A172 (cell line): Measurements from ENCODE around the gene PDZD2. TPM values are rescaled to one million over a fixed set of nuclear protein-coding genes. Genes with fewer than 3 reads are reported as not detected.
"Not testable (repeated sequence)": the region's sequence is repeated elsewhere in the genome, so short reads cannot be mapped to it uniquely, and the experiment has no call there.

ENCODE experiments used
- DNase-seq: peaks from one replicate; pipeline ENCODE4 v3.0.0-alpha.2; 2015; ENCODE audit warnings: low spot score
- total RNA-seq: library from RNA; depleted of rRNA; stranded (reverse); fragments of >200 nt; shearing (Covaris generic); gene quantifications from 2 replicates; pipeline ENCODE4 v1.2.3, GENCODE V29; 2014

The PDZD2 gene
- total RNA-seq, 1 experiment from 2014 or later: 0.16 TPM

- DNase-seq: no peak
These were observed 365.1 kb downstream of the PDZD2 start for GRCh38 chr5:32003981-32004380.

GRCh38 chr5:32004404-32004803 lies 365.5 kb downstream of the PDZD2 start:
- no peak for DNase-seq

DNA sequence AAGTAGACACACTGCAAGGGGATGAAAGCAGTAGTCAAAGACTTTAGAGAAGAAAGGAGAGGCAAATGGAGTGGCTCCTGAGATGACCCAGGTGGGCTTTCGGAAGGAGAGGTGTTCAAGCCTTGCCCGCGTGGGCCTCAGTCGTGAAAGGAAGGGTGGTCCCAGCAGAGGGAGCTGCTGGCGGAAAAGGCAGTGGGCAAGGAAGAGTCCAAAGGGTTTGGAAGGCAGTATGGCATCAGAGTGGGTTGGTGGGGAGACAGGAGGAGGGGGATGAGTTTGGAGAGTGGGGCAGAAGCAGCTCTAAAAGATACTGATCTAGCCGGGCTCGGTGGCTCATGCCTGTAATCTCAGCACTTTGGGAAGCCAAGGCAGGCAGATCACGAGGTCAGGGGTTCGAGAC lies 369.8 kb downstream of the PDZD2 start:
- DNase-seq: no peak

- no peak for DNase-seq
These were observed 374.7 kb downstream of the PDZD2 start for GRCh38 chr5:32013658-32014057.

DNA sequence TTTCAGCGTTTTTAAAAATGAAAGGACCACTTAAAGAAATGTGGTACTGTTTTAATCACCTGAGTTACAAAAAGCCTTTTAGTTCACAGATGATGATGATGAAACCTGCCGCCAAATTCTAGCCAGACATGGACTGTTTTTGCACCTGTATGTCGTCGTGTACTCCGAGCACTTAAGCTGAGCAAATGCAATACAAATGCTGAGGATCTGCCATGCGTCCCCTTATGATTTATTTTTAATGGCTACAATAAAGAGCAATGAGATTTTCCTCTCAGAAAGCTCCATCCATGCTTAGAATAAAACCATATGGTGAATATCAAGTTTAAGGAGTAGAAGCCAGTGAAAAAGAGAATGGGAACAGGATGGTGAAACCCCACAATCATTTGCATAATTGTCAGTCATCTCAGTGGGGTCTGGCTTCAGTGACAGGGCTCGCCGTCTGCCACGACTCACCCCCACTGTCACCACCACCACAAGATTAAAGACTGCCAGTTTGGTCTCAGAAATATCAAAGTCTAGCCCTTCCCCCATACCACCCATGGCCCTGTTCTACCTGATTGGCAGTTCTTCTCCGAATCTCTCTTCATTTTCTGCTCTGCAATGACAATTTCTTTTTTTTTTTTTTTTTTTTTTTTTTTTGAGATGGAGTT lies 375.3 kb downstream of the PDZD2 start:
- no peak for DNase-seq

GRCh38 chr5:32015262-32015661 lies 376.3 kb downstream of the PDZD2 start:
- not testable (repeated sequence) for DNase-seq

DNA sequence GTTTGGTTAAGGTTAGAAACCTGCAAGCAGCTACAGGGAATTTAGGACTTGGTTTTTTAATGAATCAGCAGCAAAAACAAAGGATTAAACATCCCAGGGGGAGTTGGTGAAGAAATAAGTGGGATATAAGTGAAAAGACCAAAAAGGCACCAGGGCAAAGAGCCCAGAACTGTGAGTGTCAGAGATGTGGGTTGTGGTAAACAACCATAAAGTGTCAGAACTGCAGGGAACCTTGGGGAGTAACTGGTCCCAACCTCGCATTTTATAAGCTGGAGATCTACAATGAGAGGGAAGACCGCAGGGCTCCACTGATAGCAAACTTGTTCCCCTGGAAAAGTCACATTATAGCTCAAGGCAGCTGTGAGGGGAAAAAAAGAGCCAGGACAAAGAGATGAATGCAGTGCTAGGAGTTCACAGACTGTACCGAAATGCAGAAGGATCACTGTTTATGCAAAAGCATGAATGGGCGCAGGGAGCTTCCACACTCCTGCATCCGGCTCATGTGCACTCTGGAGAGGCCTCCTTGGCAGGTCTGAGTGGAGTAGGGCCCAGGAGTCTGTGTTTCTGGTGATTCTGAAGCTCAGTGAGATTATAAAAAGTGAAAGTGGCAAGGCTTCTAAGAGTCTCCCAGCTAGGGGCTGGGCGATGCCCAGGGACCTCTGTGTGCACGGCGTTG lies 378.9 kb downstream of the PDZD2 start:
- no peak for DNase-seq

- no peak for DNase-seq
These were observed 379.8 kb downstream of the PDZD2 start for GRCh38 chr5:32018476-32019436.

GRCh38 chr5:32020271-32020670 lies 381.3 kb downstream of the PDZD2 start:
- no peak for DNase-seq

GRCh38 chr5:32020946-32021345 lies 382.0 kb downstream of the PDZD2 start:
- DNase-seq: no peak

- DNase-seq: no peak
These were observed 382.8 kb downstream of the PDZD2 start for GRCh38 chr5:32021771-32022170.

GRCh38 chr5:32022638-32023037 lies 383.7 kb downstream of the PDZD2 start:
- no peak for DNase-seq

DNA sequence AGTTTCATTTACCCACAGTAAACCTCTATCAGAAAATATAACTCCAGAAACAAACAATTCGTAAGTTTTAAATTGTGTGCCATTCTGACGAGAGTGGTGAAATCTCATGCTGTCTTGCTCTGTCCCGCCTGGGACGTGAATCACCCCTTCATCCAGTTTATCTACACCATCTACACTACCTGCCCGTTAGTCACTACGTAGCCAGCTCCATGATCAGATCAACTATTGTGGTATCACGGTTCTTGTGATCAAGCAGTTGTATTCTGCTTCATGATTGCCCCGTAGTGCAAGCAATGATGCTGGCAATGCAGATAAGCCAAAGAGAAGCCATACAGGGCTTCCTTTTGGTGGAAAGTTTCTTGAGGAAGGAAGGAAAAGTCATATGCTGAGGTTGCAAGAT lies 384.9 kb downstream of the PDZD2 start:
- no peak for DNase-seq

DNA sequence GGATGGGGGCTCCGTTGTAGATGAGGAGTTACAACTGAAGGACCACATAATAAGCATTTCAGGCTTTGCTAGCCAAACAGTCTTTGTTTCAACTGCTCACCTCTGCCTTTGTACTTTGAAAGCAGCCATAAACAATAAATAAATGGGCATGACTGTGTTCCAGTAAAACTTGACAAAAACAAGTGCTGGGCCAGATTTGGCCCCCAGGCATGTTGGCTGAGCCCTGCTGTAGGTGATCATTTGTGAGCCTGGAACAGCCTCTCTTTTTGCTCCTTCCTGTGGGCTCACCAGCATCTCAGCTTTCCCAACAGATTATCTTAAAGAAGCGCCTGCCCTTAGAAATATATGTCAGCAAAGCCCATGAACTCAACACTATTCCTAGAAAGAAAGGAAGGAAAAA lies 385.8 kb downstream of the PDZD2 start:
- DNase-seq: no peak

- DNase-seq: peak; percentile 22
These were observed 388.3 kb downstream of the PDZD2 start for GRCh38 chr5:32027093-32027716.

DNA sequence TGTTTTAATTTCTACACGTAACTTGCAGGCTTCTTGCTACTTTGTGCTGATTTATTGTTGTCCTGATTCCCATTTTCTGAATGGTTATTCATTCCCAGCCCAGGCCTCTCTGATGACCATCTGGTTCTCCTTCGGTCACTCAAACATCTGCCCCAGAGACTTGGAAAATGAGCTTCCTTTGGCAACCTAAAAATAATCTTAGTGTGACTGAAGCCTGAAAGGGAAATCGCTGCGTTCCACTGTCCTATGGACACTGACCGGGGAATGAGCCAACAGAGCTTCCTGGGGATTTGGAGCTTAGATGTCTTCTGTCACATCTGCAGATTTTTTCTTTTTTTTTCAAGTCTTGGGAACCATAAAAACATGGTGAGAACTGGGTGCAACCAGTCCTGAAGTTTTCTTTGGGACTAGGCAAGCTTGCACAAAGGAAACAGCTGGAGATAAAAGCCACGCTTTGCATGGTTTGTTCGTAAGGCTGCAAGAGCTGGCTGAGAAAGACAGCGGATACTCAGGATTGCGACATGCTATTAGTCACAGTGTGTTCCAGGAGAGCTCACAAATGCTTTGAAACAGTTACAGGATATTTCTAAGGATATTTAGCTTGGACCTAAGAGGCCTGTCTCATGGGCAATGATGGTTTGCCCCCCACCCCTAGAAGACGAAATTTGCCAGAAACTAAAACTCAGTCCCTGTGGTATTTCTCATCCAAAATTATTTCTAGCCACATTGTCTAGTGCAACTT lies 389.0 kb downstream of the PDZD2 start:
- DNase-seq: peak; percentile 89

DNA sequence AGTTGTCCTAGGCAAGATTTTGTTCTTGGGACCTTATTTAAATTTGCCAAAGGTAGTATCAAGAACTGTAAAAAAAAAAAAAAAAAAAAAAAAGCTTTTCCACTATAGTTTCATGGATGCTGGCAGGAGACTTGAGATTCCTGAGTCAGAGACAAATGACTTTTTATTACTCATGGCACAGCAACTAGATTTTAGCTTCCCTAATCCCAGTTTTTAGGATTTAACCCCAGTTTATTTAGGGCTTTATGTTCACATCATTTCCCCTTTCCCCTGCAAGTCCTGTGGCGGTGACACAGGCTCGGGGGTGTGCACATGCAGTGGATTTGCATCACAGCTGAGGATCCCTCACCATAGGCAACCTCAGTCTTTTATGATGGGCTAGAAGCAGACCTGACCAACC lies 390.3 kb downstream of the PDZD2 start:
- DNase-seq: no peak

- no peak for DNase-seq
These were observed 390.9 kb downstream of the PDZD2 start for GRCh38 chr5:32029781-32030180.

GRCh38 chr5:32030222-32030621 lies 391.3 kb downstream of the PDZD2 start:
- peak; percentile 33 for DNase-seq

GRCh38 chr5:32030686-32031085 lies 391.8 kb downstream of the PDZD2 start:
- DNase-seq: no peak

DNA sequence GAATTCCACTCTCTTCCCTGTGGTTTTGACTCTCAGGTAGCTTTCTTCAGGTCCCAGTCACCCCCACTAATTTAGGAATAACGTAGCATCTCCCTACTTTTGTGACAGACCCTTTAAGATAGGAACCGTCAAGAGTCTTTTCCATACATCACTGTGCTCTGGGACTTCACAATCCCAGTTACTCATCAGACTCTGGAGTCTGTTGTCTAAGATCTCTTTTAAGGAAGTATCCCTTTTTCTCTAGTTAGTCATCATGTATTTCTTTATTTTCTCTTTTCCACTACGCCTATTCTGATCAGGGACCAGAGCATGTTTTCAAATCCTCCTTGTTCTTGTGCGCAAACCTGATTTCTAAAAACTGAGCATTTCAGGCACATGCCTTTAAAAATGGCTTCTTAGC lies 392.2 kb downstream of the PDZD2 start:
- DNase-seq: no peak
